ENCODE data around the gene NOS1AP.

DNA sequence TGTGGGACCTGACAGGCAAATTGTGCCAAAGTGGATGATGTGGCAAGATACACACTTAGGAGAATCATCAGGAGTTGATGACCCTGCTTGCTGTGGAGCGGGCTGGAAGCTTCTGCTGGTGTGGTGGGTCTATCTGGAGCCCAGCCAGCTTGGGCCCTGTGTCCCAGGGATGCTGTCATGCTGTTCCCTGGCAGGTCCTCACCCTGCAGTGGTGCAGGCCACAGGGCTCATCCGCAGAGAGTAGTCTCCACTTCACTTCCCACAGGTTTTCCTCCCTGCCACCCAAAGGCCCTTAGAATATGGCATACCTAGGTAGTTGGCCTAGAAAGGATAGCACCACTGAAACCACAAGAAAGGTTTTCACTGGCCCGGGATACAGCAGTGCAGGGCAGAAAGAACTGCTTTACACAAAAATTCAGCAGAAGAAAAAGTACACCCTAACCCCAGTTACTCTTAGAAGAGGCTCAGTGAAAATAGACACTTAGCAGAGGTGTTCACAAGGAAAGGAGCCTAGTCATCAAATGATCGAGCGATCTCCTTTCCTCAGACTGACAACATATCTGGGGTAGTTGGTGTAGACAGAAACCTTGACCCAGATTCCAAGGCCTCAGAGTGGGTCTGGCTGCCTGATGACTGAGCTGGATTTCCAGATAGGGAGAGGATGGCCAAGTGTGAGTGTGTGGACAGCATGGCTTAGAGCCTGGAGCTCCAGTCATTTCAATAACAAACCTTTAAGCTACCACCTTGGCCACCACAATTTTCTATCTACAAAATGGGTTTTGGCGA lies 310.8 kb downstream of the NOS1AP start:
- TF ChIP-seq, protein P1, sequence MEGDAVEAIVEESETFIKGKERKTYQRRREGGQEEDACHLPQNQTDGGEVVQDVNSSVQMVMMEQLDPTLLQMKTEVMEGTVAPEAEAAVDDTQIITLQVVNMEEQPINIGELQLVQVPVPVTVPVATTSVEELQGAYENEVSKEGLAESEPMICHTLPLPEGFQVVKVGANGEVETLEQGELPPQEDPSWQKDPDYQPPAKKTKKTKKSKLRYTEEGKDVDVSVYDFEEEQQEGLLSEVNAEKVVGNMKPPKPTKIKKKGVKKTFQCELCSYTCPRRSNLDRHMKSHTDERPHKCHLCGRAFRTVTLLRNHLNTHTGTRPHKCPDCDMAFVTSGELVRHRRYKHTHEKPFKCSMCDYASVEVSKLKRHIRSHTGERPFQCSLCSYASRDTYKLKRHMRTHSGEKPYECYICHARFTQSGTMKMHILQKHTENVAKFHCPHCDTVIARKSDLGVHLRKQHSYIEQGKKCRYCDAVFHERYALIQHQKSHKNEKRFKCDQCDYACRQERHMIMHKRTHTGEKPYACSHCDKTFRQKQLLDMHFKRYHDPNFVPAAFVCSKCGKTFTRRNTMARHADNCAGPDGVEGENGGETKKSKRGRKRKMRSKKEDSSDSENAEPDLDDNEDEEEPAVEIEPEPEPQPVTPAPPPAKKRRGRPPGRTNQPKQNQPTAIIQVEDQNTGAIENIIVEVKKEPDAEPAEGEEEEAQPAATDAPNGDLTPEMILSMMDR (IDR thresholded peaks at IDR 0.05): no peak
- TF ChIP-seq POLR2A (IDR thresholded peaks at IDR 0.05): no peak
